ENCODE results near the gene RPS28. TPM values are rescaled to one million over a fixed set of nuclear protein-coding genes. Genes with fewer than 3 reads are reported as not detected.

RPS28 gene
- total RNA-seq, 2 experiments from 2014 or later = 3,333 to 3,342 TPM

DNA sequence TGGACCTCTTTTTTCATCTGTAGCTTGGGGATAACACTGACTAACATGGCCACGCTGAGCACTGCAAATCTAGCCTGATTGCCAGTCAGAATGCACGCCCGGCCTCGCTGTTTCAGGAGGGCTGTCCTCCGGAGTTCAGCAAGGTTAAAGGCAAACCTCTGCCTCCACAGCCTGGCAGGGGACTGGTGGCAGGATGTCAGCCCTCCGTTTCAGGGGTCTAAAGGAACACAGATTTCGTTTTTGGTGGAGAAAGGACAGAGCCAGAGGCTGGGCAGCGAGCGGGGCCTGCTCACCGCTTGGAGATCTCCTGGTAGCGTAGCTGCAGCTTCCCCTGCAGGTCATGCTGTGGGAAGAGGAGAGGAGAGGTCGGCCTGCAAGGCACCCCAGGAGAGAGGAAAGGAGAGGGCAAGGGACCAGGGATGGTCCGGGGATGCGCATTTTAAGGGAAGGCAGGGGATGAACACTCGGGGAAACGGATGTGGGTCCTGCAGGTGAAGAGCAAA is 681 bp upstream of the RPS28 start:
- ATAC-seq (ENCODE audit: poor library complexity) (peak; percentile 0), DNase-seq (peak in 1 of 14 experiments; percentile 37)
- intact Hi-C loops (cut with DNase I, micrococcal nuclease) = loop anchor here (1.0 to 10.0 kb wide), 4 partner anchors 12 to 396 kb away; partner anchors contain the start of genes RAB11B (in 2 of the 2), CD320 (in 1 of the 2), CTXN1 (in 1 of the 2) and ELAVL1 (in 1 of the 2)
- H3K4me1 Mint-ChIP-seq (ENCODE audit: low read depth) = peaks cover 41% of the 10 kb centered on the region
- H3K36me3 Mint-ChIP-seq (ENCODE audit: low read depth) = peaks cover 52% of the 10 kb centered on the region
- peak overlapping the region; percentile 96 for H3K4me3 Mint-ChIP-seq
- Histone ChIP-seq H3K4me3 (ENCODE audit: low read length) (peak overlapping the region; percentile 100), H3K36me3 (ENCODE audit: insufficient read depth, low read length) (peaks cover 25% of the 10 kb centered on the region), H3K27me3 (ENCODE audit: control insufficient read depth in 1 of 2, insufficient read depth in 2 of 2, low read length in 2 of 2) (no peaks in the 10 kb centered on the region), H3K9me3 (ENCODE audit: control insufficient read depth in 1 of 2, insufficient read depth in 1 of 2, low read length in 2 of 2) (no peaks in the 10 kb centered on the region), H3K4me1 (ENCODE audit: insufficient read depth, low read length) (peaks cover 33% of the 10 kb centered on the region), H3K27ac (ENCODE audit: low read depth in 1 of 2, low read length in 2 of 2) (peak overlapping the region; percentile 85 to 96)
- ChIA-PET CTCF (interaction anchor here (1.0 to 1.4 kb wide), 2 partner anchors 377 to 385 kb away, joined by 3 to 6 read pairs; partner anchors contain the start of gene TIMM44), POLR2A (interaction anchor here (0.7 to 1.9 kb wide), 12 partner anchors 8 to 691 kb away, joined by 3 to 8 read pairs (median 4); partner anchors contain the start of genes HNRNPM, PET100, RAB11B and TIMM44)
- no peaks in the 10 kb centered on the region for H3K9me3 Mint-ChIP-seq
- no peaks in the 10 kb centered on the region for H3K27me3 Mint-ChIP-seq
- peak overlapping the region; percentile 97 for H3K27ac Mint-ChIP-seq
- TF ChIP-seq, protein P1, sequence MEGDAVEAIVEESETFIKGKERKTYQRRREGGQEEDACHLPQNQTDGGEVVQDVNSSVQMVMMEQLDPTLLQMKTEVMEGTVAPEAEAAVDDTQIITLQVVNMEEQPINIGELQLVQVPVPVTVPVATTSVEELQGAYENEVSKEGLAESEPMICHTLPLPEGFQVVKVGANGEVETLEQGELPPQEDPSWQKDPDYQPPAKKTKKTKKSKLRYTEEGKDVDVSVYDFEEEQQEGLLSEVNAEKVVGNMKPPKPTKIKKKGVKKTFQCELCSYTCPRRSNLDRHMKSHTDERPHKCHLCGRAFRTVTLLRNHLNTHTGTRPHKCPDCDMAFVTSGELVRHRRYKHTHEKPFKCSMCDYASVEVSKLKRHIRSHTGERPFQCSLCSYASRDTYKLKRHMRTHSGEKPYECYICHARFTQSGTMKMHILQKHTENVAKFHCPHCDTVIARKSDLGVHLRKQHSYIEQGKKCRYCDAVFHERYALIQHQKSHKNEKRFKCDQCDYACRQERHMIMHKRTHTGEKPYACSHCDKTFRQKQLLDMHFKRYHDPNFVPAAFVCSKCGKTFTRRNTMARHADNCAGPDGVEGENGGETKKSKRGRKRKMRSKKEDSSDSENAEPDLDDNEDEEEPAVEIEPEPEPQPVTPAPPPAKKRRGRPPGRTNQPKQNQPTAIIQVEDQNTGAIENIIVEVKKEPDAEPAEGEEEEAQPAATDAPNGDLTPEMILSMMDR (IDR thresholded peaks at IDR 0.05) = no peak

DNA sequence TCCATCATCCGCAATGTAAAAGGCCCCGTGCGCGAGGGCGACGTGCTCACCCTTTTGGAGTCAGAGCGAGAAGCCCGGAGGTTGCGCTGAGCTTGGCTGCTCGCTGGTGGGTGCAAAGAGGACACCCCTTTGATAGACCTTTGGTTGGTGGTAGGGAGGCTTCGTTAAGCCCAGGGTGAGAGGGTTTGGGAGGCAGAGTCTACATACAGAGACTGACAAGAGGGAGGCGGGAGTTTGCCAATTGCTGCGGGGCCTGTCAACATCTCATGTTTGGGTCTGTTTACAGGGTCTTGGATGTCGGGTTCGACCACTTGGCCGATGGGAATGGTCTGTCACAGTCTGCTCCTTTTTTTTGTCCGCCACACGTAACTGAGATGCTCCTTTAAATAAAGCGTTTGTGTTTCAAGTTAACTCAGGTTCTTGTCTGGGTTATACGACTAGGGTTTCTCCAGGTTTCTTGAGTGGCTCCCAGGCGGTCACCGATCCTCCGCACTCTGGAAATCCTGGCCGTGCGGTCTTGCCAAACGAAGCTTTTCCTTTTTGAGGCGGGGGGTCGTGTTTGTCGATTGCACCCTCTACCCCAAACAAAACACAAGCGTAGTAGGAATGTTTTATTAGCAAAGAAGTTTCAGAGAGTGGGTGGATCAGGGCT is 816 bp downstream of the RPS28 start:
- peak overlapping the region; percentile 96 for H3K4me3 Mint-ChIP-seq
- Histone ChIP-seq H3K4me1 (ENCODE audit: insufficient read depth, low read length) (peaks cover 33% of the 10 kb centered on the region), H3K27me3 (ENCODE audit: control insufficient read depth in 1 of 2, insufficient read depth in 2 of 2, low read length in 2 of 2) (no peaks in the 10 kb centered on the region), H3K9me3 (ENCODE audit: control insufficient read depth in 1 of 2, insufficient read depth in 1 of 2, low read length in 2 of 2) (no peaks in the 10 kb centered on the region), H3K4me3 (ENCODE audit: low read length) (peak overlapping the region; percentile 100), H3K36me3 (ENCODE audit: insufficient read depth, low read length) (peaks cover 19% of the 10 kb centered on the region), H3K27ac (ENCODE audit: low read depth in 1 of 2, low read length in 2 of 2) (peak overlapping the region; percentile 85 to 96)
- peak overlapping the region; percentile 97 for H3K27ac Mint-ChIP-seq
- ATAC-seq (ENCODE audit: poor library complexity) = no peak
- ChIA-PET CTCF (interaction anchor here (0.6 to 1.2 kb wide), 3 partner anchors 91 to 394 kb away, joined by 3 to 6 read pairs (median 3); partner anchors contain the start of genes MARCHF2 and TIMM44), POLR2A (interaction anchor here (1.0 to 1.9 kb wide), 10 partner anchors 10 to 692 kb away, joined by 3 to 8 read pairs (median 5); partner anchors contain the start of genes HNRNPM, KANK3, PET100 and RAB11B)
- peaks cover 41% of the 10 kb centered on the region for H3K4me1 Mint-ChIP-seq (ENCODE audit: low read depth)
- H3K36me3 Mint-ChIP-seq (ENCODE audit: low read depth) = peaks cover 43% of the 10 kb centered on the region
- no peaks in the 10 kb centered on the region for H3K9me3 Mint-ChIP-seq
- intact Hi-C loops (cut with DNase I, micrococcal nuclease) = loop anchor here (1.0 to 10.0 kb wide), 4 partner anchors 14 to 397 kb away; partner anchors contain the start of genes RAB11B (in 2 of the 2), CD320 (in 1 of the 2), CTXN1 (in 1 of the 2) and ELAVL1 (in 1 of the 2)
- TF ChIP-seq, protein P1 (IDR thresholded peaks at IDR 0.05) = no peak
- peak in 1 of 14 experiments; percentile 27 for DNase-seq
- no peaks in the 10 kb centered on the region for H3K27me3 Mint-ChIP-seq

DNA sequence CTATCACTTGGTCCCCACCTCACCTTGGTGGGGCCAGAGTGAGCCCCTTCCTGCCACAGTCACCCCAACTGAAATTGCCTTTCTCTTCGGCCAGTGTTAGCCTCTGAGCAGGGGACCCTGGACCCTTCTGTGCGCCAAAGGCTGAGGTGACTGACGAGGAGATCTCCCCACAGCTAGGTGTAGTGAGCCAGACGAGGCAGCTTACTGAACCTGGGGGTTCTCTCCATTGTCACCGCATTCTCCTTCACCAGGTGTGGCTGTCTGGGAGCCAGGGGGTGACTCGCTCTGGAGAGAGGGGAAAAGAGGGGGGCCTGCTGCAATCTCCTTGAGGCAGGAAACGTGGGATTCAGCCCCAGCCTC is 1.3 kb downstream of the RPS28 start:
- intact Hi-C loops (cut with DNase I, micrococcal nuclease) = loop anchor here in 1 of 2 experiments (10.0 kb wide), 2 partner anchors 318 to 398 kb away; partner anchors contain the start of genes CTXN1, ELAVL1 and SNAPC2
- no peak for ATAC-seq (ENCODE audit: poor library complexity)
- POLR2A ChIA-PET = no interaction called here
- H3K36me3 Mint-ChIP-seq (ENCODE audit: low read depth) = peaks cover 39% of the 10 kb centered on the region
- H3K9me3 ChIP-seq (ENCODE audit: control insufficient read depth in 1 of 2, insufficient read depth in 1 of 2, low read length in 2 of 2) = no peaks in the 10 kb centered on the region
- TF ChIP-seq, protein P1 (IDR thresholded peaks at IDR 0.05) = no peak
- peaks cover 33% of the 10 kb centered on the region for H3K4me1 ChIP-seq (ENCODE audit: insufficient read depth, low read length)
- peaks cover 41% of the 10 kb centered on the region for H3K4me1 Mint-ChIP-seq (ENCODE audit: low read depth)
- H3K4me3 ChIP-seq (ENCODE audit: low read length) = peak overlapping the region; percentile 100
- H3K27me3 Mint-ChIP-seq = no peaks in the 10 kb centered on the region
- H3K27ac Mint-ChIP-seq = peak overlapping the region; percentile 97
- CTCF ChIA-PET = interaction anchor here (1.2 kb wide), 1 partner anchor 90 kb away, joined by 3 read pairs; the partner anchor contains the start of gene MARCHF2
- peak overlapping the region; percentile 96 for H3K4me3 Mint-ChIP-seq
- DNase-seq = no peak
- H3K27me3 ChIP-seq (ENCODE audit: control insufficient read depth in 1 of 2, insufficient read depth in 2 of 2, low read length in 2 of 2) = no peaks in the 10 kb centered on the region
- no peaks in the 10 kb centered on the region for H3K9me3 Mint-ChIP-seq
- peak overlapping the region; percentile 35 to 96 for H3K27ac ChIP-seq (ENCODE audit: low read depth in 1 of 2, low read length in 2 of 2)
- H3K36me3 ChIP-seq (ENCODE audit: insufficient read depth, low read length) = peaks cover 19% of the 10 kb centered on the region
